Karpas-422 (cell line): Measurements from ENCODE around the gene TTLL1. TPM values are rescaled to one million over a fixed set of nuclear protein-coding genes. Genes with fewer than 3 reads are reported as not detected.

ENCODE experiments used
- DNase-seq: peaks from one replicate; pipeline ENCODE4 v3.0.0-alpha.2; 2015
- H2AFZ ChIP-seq: fragments of 200-600 bp; sonication (generic); 2 replicates; pipeline ENCODE4 v1.6.1; 2014; ENCODE audit warnings: antibody characterized with exemption, low read length, mixed read lengths
- H3K27ac ChIP-seq: fragments of 200-600 bp; sonication (generic); 2 replicates; pipeline ENCODE4 v1.5.1; 2014; ENCODE audit warnings: mild to moderate bottlenecking, low read length, moderate library complexity
- H3K27me3 ChIP-seq: fragments of 200-600 bp; sonication (generic); 2 replicates; pipeline ENCODE4 v1.6.1; 2014; ENCODE audit warnings: low read length, mixed read lengths
- H3K36me3 ChIP-seq: fragments of 200-600 bp; sonication (generic); 2 replicates; pipeline ENCODE4 v1.6.1; 2014; ENCODE audit warnings: low read length, mixed read lengths; ENCODE audit not compliant: insufficient read depth
- H3K4me1 ChIP-seq: fragments of 200-600 bp; sonication (generic); 2 replicates; pipeline ENCODE4 v1.6.1; 2014; ENCODE audit warnings: mild to moderate bottlenecking, low read length, mixed read lengths
- H3K4me2 ChIP-seq: fragments of 200-600 bp; sonication (generic); 2 replicates; pipeline ENCODE4 v1.6.1; 2014; ENCODE audit warnings: low read length, low read depth, mild to moderate bottlenecking; ENCODE audit not compliant: poor library complexity, severe bottlenecking
- H3K4me3 ChIP-seq: fragments of 200-600 bp; sonication (generic); 2 replicates; pipeline ENCODE4 v1.5.1; 2014; ENCODE audit warnings: mild to moderate bottlenecking, antibody characterized with exemption, low read length, mixed read lengths
- H3K79me2 ChIP-seq: fragments of 200-600 bp; sonication (generic); 2 replicates; pipeline ENCODE4 v1.6.1; 2014; ENCODE audit warnings: mild to moderate bottlenecking, low read length, mixed read lengths
- H3K9ac ChIP-seq: fragments of 200-600 bp; sonication (generic); 2 replicates; pipeline ENCODE4 v1.6.0; 2014; ENCODE audit warnings: low read length
- H3K9me2 ChIP-seq: fragments of 200-600 bp; sonication (generic), shearing (Covaris generic); replicated peaks from 2 replicates; pipeline ENCODE4 v1.6.0; 2014; ENCODE audit warnings: mild to moderate bottlenecking, low read length, moderate library complexity; ENCODE audit not compliant: insufficient read depth
- H3K9me3 ChIP-seq: fragments of 300-700, 200-600 bp; sonication (generic); 2 replicates; pipeline ENCODE4 v1.6.1; 2014; ENCODE audit warnings: low read length, mixed read lengths
- H4K20me1 ChIP-seq: fragments of 200-600 bp; sonication (generic); 2 replicates; pipeline ENCODE4 v1.6.1; 2014; ENCODE audit warnings: mild to moderate bottlenecking, antibody characterized with exemption, low read length, low read depth; ENCODE audit not compliant: insufficient read depth
- total RNA-seq: library from RNA; depleted of rRNA; stranded (reverse); fragments of >200 nt; shearing (Covaris generic); gene quantifications from 2 replicates; pipeline ENCODE4 v1.2.3, GENCODE V29; 2014; ENCODE audit warnings: low replicate concordance

Gene TTLL1
- total RNA-seq, 1 experiment from 2014 or later: 0.97 TPM

- H3K4me3 ChIP-seq: no peak overlapping the region
- peak; percentile 76 for DNase-seq
These were observed 94.2 kb downstream of the TTLL1 start for GRCh38 chr22:42994917-42995562.

GRCh38 chr22:42994276-42994916 is 94.8 kb downstream of the TTLL1 start:
- peaks cover 26% of the 10 kb centered on the region for H3K4me1 ChIP-seq
- peaks cover 68% of the 10 kb centered on the region for H4K20me1 ChIP-seq
- H2AFZ ChIP-seq: no peak overlapping the region
- H3K27ac ChIP-seq: no peak overlapping the region
- no peaks in the 10 kb centered on the region for H3K79me2 ChIP-seq
- H3K4me3 ChIP-seq: no peak overlapping the region
- no peak for DNase-seq
- no peaks in the 10 kb centered on the region for H3K36me3 ChIP-seq
- H3K9ac ChIP-seq: no peak overlapping the region
- H3K27me3 ChIP-seq: no peaks in the 10 kb centered on the region
- peak overlapping the region; percentile 28 for H3K4me2 ChIP-seq
- no peaks in the 10 kb centered on the region for H3K9me2 ChIP-seq
- peaks cover 6% of the 10 kb centered on the region for H3K9me3 ChIP-seq

More at GRCh38 chr22:42994917-42995562, 94.2 kb downstream of the TTLL1 start:
- H3K4me2 ChIP-seq: peak overlapping the region; percentile 28
- H3K27ac ChIP-seq: no peak overlapping the region
- peaks cover 26% of the 10 kb centered on the region for H3K4me1 ChIP-seq
- peak overlapping the region; percentile 25; the same call in 1 of the 2 replicates for H3K9ac ChIP-seq
- peaks cover 74% of the 10 kb centered on the region for H4K20me1 ChIP-seq
- no peak overlapping the region for H2AFZ ChIP-seq
- no peaks in the 10 kb centered on the region for H3K36me3 ChIP-seq
- peaks cover 6% of the 10 kb centered on the region for H3K9me3 ChIP-seq
- no peaks in the 10 kb centered on the region for H3K9me2 ChIP-seq
- no peaks in the 10 kb centered on the region for H3K79me2 ChIP-seq
- no peaks in the 10 kb centered on the region for H3K27me3 ChIP-seq

GRCh38 chr22:42993651-42994275 is 95.4 kb downstream of the TTLL1 start:
- H3K4me3 ChIP-seq: no peak overlapping the region
- H3K36me3 ChIP-seq: no peaks in the 10 kb centered on the region
- no peak overlapping the region for H3K4me2 ChIP-seq
- peaks cover 6% of the 10 kb centered on the region for H3K9me3 ChIP-seq
- H3K27ac ChIP-seq: no peak overlapping the region
- no peak overlapping the region for H2AFZ ChIP-seq
- peaks cover 26% of the 10 kb centered on the region for H3K4me1 ChIP-seq
- no peaks in the 10 kb centered on the region for H3K27me3 ChIP-seq
- peaks cover 63% of the 10 kb centered on the region for H4K20me1 ChIP-seq
- H3K9me2 ChIP-seq: no peaks in the 10 kb centered on the region
- H3K9ac ChIP-seq: no peak overlapping the region
- no peaks in the 10 kb centered on the region for H3K79me2 ChIP-seq
- no peak for DNase-seq

GRCh38 chr22:42992886-42993479 is 96.2 kb downstream of the TTLL1 start:
- Histone ChIP-seq H3K4me2 (no peak overlapping the region), H3K79me2 (no peaks in the 10 kb centered on the region)

GRCh38 chr22:42992092-42992491 is 97.1 kb downstream of the TTLL1 start:
- H4K20me1 ChIP-seq: peaks cover 60% of the 10 kb centered on the region
- H3K4me3 ChIP-seq: no peak overlapping the region
- no peaks in the 10 kb centered on the region for H3K27me3 ChIP-seq
- DNase-seq: no peak
- H3K9ac ChIP-seq: no peak overlapping the region
- H3K36me3 ChIP-seq: no peaks in the 10 kb centered on the region
- no peaks in the 10 kb centered on the region for H3K9me2 ChIP-seq
- H3K4me1 ChIP-seq: peaks cover 26% of the 10 kb centered on the region
- no peak overlapping the region for H3K27ac ChIP-seq
- H2AFZ ChIP-seq: no peak overlapping the region
- H3K9me3 ChIP-seq: peaks cover 6% of the 10 kb centered on the region
- no peak overlapping the region for H3K4me2 ChIP-seq
- no peaks in the 10 kb centered on the region for H3K79me2 ChIP-seq

More at GRCh38 chr22:42992886-42993479, 96.2 kb downstream of the TTLL1 start:
- no peaks in the 10 kb centered on the region for H3K36me3 ChIP-seq
- H3K9me2 ChIP-seq: no peaks in the 10 kb centered on the region
- peaks cover 26% of the 10 kb centered on the region for H3K4me1 ChIP-seq
- no peak overlapping the region for H2AFZ ChIP-seq
- no peak overlapping the region for H3K9ac ChIP-seq
- peak; percentile 59 for DNase-seq
- H3K27ac ChIP-seq: no peak overlapping the region
- H3K4me3 ChIP-seq: no peak overlapping the region
- H3K9me3 ChIP-seq: peaks cover 6% of the 10 kb centered on the region
- H3K27me3 ChIP-seq: no peaks in the 10 kb centered on the region
- peaks cover 61% of the 10 kb centered on the region for H4K20me1 ChIP-seq

- Histone ChIP-seq H3K9ac (no peak overlapping the region), H4K20me1 (peaks cover 62% of the 10 kb centered on the region), H3K36me3 (no peaks in the 10 kb centered on the region), H3K79me2 (no peaks in the 10 kb centered on the region), H3K4me3 (no peak overlapping the region), H3K27me3 (no peaks in the 10 kb centered on the region), H3K27ac (no peak overlapping the region), H3K9me2 (no peaks in the 10 kb centered on the region), H3K4me2 (no peak overlapping the region), H2AFZ (no peak overlapping the region), H3K9me3 (peaks cover 6% of the 10 kb centered on the region), H3K4me1 (peaks cover 26% of the 10 kb centered on the region)
- no peak for DNase-seq
These were observed 98.1 kb downstream of the TTLL1 start for GRCh38 chr22:42991010-42991651.

- Histone ChIP-seq H4K20me1 (peaks cover 61% of the 10 kb centered on the region), H3K27ac (no peak overlapping the region), H2AFZ (no peak overlapping the region), H3K4me1 (peaks cover 22% of the 10 kb centered on the region), H3K79me2 (no peaks in the 10 kb centered on the region), H3K4me3 (no peak overlapping the region), H3K27me3 (no peaks in the 10 kb centered on the region), H3K9ac (no peak overlapping the region), H3K9me3 (peaks cover 6% of the 10 kb centered on the region), H3K36me3 (no peaks in the 10 kb centered on the region), H3K9me2 (no peaks in the 10 kb centered on the region), H3K4me2 (no peak overlapping the region)
- DNase-seq: no peak
These were observed 98.9 kb downstream of the TTLL1 start for GRCh38 chr22:42990131-42990838.
